ENCODE results near the gene ICE2. TPM values are rescaled to one million over a fixed set of nuclear protein-coding genes. Genes with fewer than 3 reads are reported as not detected.

ICE2 gene
- total RNA-seq, 1 donor from 2014 or later: 67.2 TPM

- H3K27ac Mint-ChIP-seq: no peak overlapping the region
- no peaks in the 10 kb centered on the region for H3K9me3 Mint-ChIP-seq
- no peaks in the 10 kb centered on the region for H3K4me1 Mint-ChIP-seq
- DNase-seq (ENCODE audit: low spot score in 2 of 2, unreplicated experiment in 2 of 2): no peak
- no peak overlapping the region for H3K4me3 Mint-ChIP-seq
- no peaks in the 10 kb centered on the region for H3K27me3 Mint-ChIP-seq (ENCODE audit: low read depth)
- no peak for TF ChIP-seq CTCF (IDR thresholded peaks at IDR 0.05; ENCODE audit: unreplicated experiment)
- H3K36me3 Mint-ChIP-seq: peaks cover 30% of the 10 kb centered on the region
Measured at GRCh38 chr15:60462027-60462426, 16.9 kb downstream of the ICE2 start.

- no peaks in the 10 kb centered on the region for H3K27me3 Mint-ChIP-seq (ENCODE audit: low read depth)
- H3K9me3 Mint-ChIP-seq: no peaks in the 10 kb centered on the region
- no peak for DNase-seq (ENCODE audit: low spot score in 2 of 2, unreplicated experiment in 2 of 2)
- peaks cover 29% of the 10 kb centered on the region for H3K36me3 Mint-ChIP-seq
- H3K4me3 Mint-ChIP-seq: no peak overlapping the region
- TF ChIP-seq CTCF (IDR thresholded peaks at IDR 0.05; ENCODE audit: unreplicated experiment): no peak
- no peaks in the 10 kb centered on the region for H3K4me1 Mint-ChIP-seq
- H3K27ac Mint-ChIP-seq: no peak overlapping the region
Measured at GRCh38 chr15:60460931-60461330, 18.0 kb downstream of the ICE2 start.

DNA sequence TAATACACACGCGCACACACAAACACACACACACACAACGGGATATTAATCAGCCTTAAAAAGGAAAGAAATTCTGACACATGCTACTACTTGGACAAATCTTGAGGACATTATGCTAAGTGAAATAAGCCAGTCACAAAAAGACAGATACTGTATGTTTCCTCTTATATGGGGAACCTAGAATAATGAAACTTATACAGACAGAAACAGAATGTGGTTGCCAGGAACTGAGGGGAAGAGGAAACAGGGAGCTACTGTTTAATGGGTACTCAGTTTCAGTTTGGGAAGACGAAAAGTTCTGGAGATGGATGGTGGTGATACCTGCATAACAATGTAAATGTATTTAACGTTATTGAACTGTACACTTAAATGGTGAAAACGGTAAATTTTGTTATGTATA lies 20.2 kb downstream of the ICE2 start:
- Mint-ChIP-seq H3K27me3 (ENCODE audit: low read depth) (no peaks in the 10 kb centered on the region), H3K27ac (no peak overlapping the region), H3K9me3 (no peaks in the 10 kb centered on the region), H3K4me1 (no peaks in the 10 kb centered on the region), H3K4me3 (no peak overlapping the region), H3K36me3 (peaks cover 22% of the 10 kb centered on the region)
- no peak for DNase-seq (ENCODE audit: low spot score in 2 of 2, unreplicated experiment in 2 of 2)
- TF ChIP-seq CTCF (IDR thresholded peaks at IDR 0.05; ENCODE audit: unreplicated experiment): no peak

GRCh38 chr15:60457985-60458384 lies 21.0 kb downstream of the ICE2 start:
- no peak for DNase-seq (ENCODE audit: low spot score in 2 of 2, unreplicated experiment in 2 of 2)
- Mint-ChIP-seq H3K27ac (no peak overlapping the region), H3K36me3 (peaks cover 20% of the 10 kb centered on the region), H3K4me1 (no peaks in the 10 kb centered on the region), H3K27me3 (ENCODE audit: low read depth) (no peaks in the 10 kb centered on the region), H3K9me3 (no peaks in the 10 kb centered on the region), H3K4me3 (no peak overlapping the region)
- TF ChIP-seq CTCF (IDR thresholded peaks at IDR 0.05; ENCODE audit: unreplicated experiment): no peak

DNA sequence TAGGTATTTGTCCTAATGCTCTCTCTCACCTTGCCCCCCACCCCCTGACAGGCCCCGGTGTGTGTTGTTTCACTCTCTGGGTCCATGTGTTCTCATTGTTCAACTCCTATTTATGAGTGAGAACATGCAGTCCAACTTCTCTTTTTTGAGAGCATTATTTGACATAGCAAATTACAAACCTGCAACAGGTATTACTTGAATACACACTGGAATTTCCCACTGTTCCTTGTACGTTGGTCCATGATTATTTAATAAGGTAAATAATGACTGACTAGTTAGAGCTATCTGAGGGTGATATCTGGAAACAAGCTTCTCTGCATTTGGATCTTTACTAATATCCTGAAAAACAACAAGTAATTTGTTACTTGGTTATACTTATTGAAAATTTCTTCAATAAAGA lies 24.1 kb downstream of the ICE2 start:
- no peaks in the 10 kb centered on the region for H3K9me3 Mint-ChIP-seq
- TF ChIP-seq CTCF (IDR thresholded peaks at IDR 0.05; ENCODE audit: unreplicated experiment): no peak
- no peak for DNase-seq (ENCODE audit: low spot score in 2 of 2, unreplicated experiment in 2 of 2)
- no peaks in the 10 kb centered on the region for H3K4me1 Mint-ChIP-seq
- H3K27me3 Mint-ChIP-seq (ENCODE audit: low read depth): no peaks in the 10 kb centered on the region
- peaks cover 17% of the 10 kb centered on the region for H3K36me3 Mint-ChIP-seq
- no peak overlapping the region for H3K27ac Mint-ChIP-seq
- H3K4me3 Mint-ChIP-seq: no peak overlapping the region
